Activated T-cell treated with anti-CD3 and anti-CD28 coated beads, Interleukin-2, amount 50 U/mL, for 1 hour (primary cell): ENCODE results near the gene HEXA.

Experiments used
- DNase-seq: peaks from one replicate; pipeline ENCODE4 v3.0.0-alpha.2; 2020

The HEXA gene

DNA sequence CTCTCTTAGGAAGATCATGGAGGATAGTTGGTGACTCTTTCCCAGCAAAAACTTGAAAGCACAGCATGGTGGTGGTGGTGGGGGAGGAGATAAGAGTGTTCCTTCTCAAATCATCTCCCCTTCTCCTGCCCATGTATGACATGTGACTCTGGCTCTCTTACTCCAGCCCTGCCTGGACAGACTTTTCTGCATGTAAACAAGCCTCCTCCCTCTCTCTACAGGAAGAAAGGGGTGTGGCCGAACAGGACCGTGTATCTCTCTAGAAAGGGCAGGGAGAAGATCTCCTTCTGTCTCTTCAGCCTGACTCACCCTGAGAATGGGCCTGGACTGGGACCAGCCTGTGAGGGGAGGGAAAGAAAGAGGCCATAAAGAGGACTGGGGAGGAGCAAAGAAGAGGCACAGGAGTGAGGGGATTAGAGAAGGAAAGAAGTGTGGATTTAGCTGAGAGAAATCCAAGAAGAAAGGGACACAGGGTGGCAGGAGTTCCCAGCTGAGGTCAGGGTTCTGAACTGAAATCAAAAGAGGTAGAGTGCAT lies 57.3 kb downstream of the HEXA start:
- no peak for DNase-seq

- no peak for DNase-seq
Observed at GRCh38 chr15:72315706-72316370, 60.0 kb downstream of the HEXA start.

- no peak for DNase-seq
Observed at GRCh38 chr15:72313881-72314280, 61.9 kb downstream of the HEXA start.

- DNase-seq, result no peak
Observed at GRCh38 chr15:72313448-72313840, 62.4 kb downstream of the HEXA start.

GRCh38 chr15:72312605-72313447 lies 63.0 kb downstream of the HEXA start:
- DNase-seq, result peak; percentile 58

- DNase-seq, result no peak
Observed at GRCh38 chr15:72307026-72307425, 68.8 kb downstream of the HEXA start.

GRCh38 chr15:72306211-72306785 lies 69.5 kb downstream of the HEXA start:
- DNase-seq, result peak; percentile 45

DNA sequence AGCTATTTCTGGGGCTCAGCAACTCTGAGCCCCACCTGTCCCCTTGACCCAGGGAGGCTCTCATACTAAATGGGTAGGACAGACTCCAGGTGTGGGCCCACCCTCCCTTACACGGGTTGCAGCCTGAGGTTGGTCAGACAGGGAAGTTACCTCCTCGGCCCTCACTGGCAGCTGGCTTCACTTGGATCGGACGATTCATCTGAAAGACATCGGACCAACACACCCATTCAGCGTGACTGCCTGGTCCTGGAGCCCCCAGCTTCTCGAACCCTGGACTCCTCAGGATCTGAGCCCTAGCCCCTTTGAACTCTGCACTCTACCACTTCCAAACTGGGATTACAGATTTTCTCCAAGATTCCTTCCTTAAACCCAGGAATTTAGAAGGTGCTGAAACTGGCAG lies 71.2 kb downstream of the HEXA start:
- no peak for DNase-seq

DNA sequence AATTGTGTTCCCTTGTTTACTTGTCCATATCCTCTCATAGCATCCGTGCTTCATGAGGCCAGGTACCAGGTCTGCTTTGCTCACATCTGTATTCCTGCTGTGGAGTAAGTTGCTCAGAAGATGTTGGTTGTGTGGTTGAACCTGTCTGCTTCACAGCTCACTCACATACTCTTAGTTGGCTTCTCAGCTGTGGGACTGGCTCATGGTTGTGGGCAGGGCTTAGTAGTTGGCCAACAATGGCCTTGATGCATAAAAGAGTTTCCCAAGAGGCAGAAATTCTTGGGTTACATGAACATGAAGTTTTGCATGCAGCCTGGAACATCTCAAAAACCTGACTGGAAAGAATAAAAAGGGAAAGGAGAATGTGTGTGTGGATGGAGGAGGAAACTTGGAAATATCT lies 72.9 kb downstream of the HEXA start:
- DNase-seq, result no peak
